ENCODE data around the gene VSTM1. TPM values are rescaled to one million over a fixed set of nuclear protein-coding genes. Genes with fewer than 3 reads are reported as not detected.
"Not testable (repeated sequence)": the region's sequence is repeated elsewhere in the genome, so short reads cannot be mapped to it uniquely, and the experiment has no call there.

The VSTM1 gene
- total RNA-seq, 1 donor from 2014 or later = not detected

DNA sequence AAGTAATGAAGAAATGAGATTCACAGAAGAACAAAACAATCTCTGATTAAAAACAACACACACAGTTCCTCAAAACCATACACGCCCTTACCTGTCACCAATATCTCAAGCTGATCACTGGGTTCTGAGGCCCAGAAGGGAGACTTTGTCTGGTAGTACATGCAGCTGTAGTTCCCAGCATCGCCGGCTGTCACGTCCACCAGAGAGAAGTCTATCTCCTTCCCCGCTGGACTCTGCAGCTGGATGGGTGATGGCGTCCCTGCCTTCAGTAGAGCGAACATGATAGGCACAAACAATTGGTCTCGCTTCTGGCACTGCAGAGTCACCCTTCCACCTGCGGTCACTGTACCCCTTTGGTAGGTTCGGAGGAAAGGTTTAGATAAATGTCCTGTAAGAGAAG is 10.1 kb upstream of the VSTM1 start:
- DNase-seq = no peak

DNA sequence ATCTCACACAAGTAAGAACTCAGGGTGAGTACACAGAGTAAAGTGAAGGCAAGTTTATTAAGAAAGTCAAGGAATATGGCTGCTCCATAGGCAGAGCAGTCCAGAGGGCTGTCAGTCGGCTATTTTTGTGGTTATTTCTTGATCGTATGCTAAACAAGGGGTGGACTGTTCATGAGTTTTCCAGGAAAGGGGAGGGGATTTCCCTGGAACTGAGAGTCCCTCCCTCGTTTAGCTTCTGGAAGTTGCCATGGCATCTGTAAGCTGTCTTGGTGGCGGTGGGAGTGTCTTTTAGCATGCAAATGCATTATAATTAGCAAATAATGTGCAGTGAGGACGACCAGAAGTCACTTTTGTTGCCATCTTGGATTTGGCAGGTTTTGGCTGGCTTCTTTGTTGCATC is 5.8 kb upstream of the VSTM1 start:
- DNase-seq = no peak

DNA sequence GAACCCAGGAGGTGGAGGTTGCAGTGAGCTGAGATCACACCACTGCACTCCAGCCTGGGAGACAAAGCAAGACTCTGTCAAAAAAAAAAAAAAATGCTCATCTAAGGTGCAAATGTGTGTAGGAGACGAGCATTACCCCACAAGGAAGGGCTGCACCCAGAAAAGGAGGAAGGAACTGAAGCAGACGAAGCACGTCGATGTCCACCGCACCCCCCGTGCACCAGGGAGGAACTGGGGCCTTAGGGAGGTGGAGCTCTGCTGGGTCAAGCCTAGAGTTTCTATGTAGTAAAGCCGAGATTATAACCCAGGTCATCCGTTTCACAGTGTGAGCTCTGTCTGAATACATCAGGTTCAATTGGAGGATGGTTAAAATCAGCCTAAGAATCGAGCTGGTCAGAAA is 1.1 kb downstream of the VSTM1 start:
- no peak for DNase-seq

DNA sequence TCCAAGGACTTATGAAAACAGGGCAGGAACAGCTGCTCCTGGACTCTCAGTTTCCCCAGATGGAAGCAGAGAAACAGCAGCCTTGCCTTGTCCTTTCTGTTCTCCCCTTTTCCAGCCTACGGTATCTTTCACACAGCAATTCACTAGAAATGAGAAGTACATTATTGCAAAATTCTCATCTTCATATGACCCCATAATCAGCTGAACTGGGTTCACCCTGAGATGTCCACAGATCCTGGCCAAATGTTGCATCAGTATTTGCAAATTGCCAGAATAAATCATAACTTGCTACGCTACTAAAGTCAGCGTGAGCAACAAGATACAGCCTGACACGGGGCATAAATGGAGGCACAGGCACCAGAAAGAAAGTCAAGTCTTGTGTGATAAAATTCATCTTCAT is 16.1 kb downstream of the VSTM1 start:
- no peak for DNase-seq

DNA sequence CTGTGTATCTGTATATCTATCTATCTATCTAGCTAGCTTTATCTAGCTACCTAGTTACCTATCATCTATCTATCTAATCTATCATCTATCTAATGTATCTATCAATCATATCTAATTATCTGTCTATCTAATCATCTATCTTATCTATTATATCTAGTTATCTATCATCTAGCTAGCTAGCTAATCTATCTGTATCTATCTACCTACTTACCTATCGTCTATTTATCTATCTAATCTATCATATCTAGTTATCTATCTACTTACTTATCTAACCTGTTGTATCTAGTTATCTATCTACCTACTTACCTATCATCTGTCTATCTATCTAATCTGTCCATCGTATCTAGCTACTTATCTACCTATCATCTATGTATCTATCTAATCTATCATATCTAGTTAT is 17.9 kb downstream of the VSTM1 start:
- DNase-seq = no peak

DNA sequence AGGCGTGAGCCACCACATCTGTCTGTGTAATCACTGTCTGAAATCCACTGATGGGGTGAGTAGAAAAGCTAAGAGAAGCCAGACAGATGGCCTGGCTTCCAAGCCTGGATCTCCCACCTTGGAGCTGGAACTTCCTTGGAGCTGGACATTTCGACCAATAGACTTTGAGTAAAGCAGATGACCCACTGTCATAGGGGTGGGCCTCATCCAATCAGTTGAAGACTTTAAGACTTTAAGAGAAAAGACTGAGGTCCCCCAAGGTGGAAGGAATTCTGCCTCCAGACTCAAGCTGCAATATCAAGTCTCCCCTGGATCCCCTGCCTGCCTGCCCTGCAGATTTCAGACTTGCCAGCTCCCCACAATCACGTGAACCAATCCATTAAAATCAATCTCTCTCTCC is 20.7 kb downstream of the VSTM1 start:
- no peak for DNase-seq

DNA sequence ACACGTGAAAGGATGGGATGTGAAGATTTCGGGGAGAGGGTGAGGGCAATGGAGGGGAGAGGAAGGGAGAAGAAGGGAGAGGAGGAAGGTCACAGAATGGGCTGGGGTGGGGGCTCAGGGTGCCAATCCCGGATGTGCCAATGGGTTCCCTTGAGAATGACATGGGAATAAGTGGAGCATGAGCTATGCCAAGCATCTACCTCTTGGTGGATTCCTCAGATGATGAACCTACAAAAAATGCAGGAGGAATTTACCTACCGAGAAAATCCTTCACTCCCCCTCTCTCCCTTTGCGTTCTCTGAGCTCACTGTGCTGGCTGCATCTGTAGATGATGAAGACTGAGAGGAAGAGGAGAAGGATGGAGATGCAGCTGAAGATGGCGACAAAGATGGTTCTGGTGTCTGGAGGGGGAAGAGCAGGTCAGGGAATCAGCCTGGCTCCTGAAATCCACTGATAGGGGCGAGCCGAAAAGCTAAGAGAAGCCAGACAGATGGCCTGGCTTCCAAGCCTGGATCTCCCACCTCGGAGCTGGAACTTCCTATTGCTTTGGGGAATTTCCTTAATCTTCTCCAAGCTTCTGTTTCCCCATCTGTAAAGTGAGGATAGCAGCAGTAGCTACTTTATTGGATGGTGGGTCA is 21.6 kb downstream of the VSTM1 start:
- no peak for DNase-seq

DNA sequence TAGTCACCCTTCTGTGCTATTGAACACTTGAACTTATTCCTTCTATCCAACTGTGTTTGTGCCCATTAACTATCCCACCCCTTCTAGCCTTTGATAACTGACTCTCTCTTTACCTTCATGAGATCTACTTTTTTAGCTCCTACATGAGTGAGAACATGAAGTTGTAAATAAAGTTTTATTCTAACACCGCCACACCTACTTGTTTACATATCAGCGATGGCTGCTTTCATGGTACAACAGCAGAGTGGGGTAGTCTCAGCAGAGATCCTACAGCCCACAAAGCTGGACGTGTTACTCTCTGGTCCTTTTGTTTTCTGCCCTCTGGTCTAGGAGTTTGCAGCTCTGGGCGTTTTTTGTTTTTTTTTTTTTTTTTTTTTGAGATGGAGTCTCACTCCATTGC is 23.7 kb downstream of the VSTM1 start:
- DNase-seq = no peak

DNA sequence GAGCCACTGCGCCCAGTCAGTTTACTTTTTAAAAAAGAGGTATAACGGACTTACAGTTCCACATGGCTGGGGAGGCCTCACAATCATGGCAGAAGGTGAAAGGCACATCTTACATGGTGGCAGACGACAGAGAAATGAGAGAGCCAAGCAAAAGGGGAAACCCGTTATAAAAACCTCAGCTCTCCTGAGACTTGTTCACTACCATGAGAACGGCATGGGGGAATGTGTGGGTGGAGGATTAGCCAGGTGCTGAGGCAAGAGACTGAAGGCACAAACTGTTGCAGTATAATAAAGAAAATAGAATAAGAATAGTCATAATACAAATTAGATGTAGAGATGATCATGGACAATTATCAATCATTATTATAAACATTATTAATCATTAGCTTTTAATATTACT is 27.2 kb downstream of the VSTM1 start:
- DNase-seq = not testable (repeated sequence)

DNA sequence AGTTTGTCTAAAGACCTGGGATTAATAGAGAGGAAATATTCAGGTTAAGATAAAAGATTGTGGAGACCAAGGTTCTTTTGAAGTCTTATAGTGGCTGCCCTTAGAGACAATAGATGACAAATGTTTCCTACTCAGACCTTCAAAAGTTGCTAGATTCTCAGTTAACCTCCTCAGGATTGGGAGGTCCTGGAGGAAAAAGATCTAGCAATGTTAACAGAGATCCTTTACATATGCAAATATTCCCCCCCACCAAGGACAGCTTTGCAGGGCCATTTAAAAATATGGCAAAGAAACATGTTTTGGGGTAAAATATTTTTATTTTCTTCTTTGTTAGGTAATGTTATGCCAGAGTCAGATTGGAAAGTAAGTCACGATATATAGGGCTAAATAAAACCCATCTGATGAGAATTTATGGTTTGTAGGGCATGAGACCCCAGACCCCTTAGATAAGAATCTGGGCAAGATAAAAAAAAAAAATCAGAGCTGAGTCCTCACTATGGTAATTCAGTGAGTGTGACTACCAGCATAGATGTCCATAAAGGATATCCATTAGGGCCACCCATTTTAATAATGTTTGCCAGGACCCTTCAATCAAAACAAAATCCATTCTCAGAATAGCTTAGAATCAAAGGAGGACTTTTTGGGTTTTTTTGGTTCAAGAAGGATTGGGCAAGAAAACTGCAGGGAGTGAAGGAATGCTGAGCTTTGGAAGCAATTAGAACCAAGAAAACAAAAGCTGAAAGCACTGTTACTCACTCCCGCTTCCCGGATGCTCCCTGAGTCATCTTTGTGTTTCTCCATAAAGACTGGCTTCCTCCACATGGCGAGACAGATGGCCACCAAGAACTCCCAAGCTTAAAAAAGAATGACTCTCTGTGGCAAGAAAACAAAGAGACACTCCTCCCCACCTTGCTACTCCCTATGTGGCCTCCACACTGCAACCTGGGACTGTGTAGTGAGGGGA is 28.2 kb downstream of the VSTM1 start:
- peak; percentile 65 for DNase-seq

DNA sequence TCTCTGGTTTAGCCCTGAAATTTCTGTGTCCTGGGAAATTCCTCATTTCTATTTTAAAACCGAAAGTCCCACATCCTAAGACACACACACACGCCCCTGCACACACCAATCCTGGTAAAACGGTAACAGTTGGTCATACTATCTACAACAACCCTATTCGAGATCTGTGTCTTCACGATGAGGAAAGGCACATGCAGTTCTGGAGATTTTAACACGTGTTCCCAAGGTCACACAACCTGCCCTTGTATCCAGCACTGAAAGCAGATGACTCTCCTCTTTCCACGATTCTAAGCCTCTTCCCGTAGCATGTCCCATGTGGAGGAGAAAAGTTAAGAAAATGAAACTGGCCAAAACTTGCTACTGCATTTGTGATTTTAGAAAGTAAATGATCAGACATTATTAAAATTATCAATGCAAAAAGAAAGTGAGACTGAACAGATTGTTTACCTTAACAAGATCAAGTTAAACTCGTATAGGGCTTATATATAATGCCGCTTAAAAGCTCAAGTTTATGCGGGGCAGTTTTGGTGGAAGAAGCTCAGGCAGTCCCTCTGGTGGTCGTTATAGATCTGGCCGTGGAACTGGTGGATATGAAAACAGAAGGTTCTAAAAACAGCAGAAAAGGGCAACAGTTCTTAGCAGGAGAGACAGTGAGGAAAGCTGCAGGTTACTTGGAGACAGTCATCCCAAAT is 32.7 kb downstream of the VSTM1 start:
- no peak for DNase-seq

DNA sequence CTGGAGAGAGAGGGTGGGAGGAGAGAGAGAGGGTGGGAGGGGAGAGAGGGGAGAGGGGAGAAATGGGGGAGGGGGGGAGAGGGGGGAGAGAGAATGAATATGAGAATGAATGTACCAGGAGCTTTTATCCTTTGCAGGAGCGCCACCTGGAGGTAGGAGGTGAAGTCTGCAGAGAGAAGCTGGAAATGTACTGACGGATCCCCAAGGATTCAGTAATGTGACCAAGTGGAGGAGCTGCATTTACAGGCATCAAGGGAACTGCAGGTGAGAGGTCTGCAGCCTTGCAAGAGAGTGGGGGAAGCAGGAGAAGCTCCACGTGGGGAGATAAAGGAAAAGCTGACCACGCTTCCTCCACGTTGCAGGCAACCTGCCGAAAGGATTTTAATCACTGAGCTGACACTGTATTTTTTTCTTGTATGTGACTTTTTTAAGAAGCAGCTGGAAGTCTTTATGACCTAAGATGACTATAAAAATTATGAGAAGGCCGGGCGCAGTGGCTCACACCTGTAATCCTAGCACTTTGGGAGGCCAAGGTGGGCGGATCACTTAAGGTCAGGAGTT is 33.7 kb downstream of the VSTM1 start:
- peak; percentile 34 for DNase-seq

DNA sequence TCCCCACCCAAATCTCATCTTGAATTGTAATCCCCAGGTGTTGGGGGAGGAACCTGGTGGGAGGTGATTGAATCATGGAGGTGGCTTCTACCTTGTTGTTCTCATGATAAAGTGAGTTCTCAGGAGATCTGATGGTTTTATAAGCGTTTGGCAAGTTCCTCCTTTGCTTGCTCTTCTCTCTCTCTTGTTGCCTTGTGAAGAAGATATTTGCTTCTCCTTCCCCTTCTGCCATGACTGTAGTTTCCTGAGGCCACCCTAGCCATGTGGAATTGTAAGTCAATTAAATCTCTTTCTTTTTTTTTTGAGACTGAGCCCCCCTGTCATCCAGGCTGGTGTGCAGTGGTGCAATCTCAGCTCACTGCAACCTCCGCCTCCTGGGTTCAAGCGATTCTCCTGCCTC is 34.4 kb downstream of the VSTM1 start:
- DNase-seq = no peak

DNA sequence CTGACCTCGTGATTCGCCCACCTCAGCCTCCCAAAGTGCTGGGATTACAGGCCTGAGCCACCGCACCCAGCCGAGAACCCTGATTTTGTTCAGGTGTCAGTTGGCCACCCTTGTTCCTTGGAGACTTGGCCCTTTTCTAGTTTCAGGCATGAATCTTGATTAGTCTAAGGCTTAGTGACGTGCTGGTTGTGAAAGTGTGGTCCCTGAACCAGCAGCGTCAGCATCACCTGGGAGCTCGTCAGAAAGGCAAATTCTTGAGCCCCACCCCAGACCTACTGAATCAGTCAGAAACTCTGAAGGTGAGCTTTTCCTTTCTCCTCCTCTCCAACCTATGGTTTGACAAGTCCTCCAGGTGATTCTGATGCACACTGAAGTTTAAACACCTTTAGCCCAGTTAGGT is 37.0 kb downstream of the VSTM1 start:
- no peak for DNase-seq

DNA sequence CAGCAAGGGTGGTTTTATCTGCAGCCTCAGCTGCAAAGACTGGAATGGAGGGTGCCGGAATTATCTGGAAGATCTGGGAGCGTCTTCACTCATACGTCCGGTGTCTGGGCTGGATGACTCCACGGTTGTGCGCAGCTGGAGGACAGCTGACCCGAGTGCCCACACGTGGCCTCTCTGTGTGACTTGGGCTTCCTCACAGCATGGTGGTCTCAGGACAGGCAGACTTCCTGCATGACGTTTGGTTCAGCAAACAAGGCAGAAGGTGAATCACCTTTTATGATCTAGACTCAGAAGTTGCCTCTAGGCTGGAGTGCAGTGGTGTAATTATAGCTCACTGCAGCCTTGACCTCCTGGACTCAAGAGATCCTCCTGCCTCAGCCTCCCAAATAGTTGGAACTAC is 39.0 kb downstream of the VSTM1 start:
- no peak for DNase-seq

DNA sequence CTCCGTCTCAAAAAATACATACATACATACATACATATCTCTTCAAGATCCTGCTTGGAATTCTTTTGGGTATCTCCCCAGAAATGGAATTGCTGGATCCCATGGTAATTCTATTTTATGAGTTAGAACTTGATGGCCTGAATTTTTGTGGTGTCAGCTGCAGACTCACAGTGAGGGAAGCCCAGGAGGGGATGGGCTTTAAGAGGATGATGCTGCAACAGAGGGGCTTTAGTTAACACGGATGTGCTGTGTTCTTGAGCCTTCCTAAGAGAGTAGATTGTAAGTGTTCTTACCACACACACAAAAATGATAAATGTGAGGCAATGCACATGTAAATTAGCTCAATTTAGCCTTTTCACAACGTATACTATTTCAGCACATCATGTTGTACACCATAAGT is 40.5 kb downstream of the VSTM1 start:
- no peak for DNase-seq

DNA sequence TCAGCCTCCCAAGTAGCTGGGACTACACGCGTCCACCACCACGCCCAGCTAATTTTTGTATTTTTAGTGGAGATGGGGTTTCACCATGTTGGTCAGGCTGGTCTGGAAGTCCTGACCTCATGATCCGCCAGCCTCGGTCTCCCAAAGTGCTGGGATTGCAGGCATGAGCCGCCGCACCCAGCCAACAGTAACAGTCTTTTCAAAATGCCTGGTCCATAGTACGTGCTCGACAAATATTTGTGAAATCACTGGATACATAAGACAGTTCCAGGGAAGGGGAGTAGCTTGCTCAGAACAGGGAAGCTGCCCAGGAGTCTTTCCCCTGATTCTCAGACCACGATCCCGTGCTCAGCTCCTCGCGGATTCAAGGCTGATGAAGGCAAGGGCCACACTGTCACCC is 41.8 kb downstream of the VSTM1 start:
- no peak for DNase-seq

DNA sequence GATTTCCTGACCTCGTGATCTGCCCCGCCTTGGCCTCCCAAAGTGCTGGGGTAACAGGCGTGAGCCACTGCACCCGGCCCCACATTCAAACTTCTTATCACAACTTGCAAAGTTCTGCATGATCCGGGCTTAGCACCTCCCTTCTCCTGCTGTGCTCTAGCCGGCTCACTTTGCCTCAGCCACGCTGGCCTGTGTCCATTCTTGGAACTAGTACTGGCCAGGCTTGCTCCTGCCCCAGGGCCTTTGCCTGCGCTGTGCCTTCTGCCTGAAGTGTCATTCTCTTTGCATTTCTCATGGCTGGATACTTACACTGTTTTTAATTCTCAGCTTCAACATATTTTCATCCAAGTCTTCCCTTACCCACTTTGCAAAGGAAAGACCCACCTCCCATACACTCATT is 42.3 kb downstream of the VSTM1 start:
- no peak for DNase-seq

DNA sequence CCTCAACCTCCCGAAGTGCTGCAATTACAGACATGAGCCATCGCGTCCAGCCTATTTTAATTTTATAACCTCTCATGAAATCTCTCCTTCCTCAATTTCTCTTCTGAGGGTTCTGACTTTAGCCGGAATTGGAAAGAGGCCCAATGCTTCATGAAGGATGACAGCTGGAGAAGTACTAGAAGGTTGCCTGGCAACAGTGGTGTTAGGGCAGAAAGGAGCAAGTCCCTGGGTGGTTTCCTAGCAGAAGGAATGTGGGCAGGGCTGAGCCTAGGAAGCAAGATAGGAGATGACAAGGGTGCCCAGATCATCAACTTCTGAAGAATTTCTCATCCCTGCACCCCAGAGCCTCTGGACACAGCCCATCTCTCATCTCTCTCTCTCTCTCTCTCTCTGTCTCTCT is 46.4 kb downstream of the VSTM1 start:
- no peak for DNase-seq

DNA sequence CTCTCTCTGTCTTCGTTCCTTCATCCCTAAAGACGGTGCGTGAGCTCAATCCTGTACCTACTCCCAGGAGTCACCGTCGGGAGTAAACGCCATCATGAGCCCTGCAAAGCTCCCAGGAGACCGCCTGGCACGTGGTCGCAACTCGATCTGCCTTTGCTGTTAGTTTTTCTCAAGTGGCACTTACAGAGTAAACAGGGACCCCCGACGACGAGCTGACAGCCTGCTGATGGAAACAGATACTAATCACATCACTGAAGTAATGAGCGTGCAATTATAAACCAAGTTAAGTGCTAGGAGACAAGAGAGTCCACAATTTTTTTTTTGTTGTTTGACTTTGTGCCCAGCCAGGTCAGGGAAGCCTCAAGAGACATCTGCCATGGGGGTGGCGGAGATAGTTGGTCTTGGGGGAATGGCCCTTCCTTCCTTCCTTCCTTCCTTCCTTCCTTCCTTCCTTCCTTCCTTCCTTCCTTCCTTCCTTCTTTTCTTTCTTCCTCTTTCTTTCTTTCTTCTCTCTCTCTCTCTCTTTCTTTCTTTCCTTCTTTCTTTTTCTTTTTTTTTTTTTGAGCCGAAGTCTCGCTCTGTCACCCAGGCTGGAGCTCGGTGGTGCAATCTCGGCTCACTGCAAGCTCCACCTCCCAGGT is 48.7 kb downstream of the VSTM1 start:
- no peak for DNase-seq

DNA sequence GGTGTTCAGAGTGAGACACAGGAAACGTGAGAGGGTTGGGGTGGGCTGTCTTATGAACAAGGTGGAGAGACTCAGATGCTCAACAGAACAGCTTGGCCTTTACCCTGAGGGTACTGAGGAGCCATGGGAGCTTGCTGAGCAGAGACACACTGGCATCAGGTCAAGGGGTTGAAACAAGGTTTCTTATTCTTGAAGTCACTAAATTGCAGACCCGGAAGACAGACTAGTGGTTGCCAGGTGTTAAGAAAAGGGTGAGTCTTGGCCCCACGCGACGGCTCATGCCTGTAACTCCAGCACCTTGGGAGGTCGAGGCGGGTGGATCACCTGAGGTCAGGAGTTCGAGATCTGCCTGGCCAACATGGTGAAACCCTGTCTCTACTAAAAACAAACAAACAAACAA is 49.8 kb downstream of the VSTM1 start:
- no peak for DNase-seq

DNA sequence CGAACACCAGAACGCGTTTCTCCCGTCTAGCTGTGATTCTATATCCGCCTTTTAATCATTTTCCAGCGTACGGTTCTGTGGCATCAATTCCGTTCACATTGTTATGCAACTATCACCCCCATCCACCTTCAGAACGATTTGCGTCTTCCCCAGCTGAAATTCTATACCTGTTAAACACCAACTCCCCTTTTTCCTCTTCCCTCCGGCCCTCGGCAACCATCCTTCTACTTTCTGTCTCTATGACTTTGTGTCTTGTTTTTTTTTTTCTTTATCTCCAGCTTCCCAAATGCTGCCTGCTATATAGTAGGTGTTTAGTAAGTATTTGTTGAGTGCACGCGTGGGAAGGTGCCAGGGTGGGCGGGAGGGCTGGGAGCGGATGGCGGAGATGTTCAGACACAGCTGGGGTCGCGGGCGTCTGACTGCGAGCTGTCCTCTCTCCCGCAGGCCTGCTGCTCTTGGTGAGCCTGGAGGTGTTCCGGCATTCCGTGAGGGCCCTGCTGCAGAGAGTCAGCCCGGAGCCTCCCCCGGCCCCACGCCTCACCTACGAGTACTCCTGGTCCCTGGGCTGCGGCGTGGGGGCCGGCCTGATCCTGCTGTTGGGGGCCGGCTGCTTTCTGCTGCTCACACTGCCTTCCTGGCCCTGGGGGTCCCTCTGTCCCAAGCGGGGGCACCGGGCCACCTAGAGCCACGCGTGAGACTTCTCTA is 52.0 kb downstream of the VSTM1 start:
- no peak for DNase-seq
